ENCODE results near the gene PDE4B. TPM values are rescaled to one million over a fixed set of nuclear protein-coding genes. Genes with fewer than 3 reads are reported as not detected.

Gene PDE4B
- total RNA-seq, 1 donor from 2014 or later: 7.2 TPM

DNA sequence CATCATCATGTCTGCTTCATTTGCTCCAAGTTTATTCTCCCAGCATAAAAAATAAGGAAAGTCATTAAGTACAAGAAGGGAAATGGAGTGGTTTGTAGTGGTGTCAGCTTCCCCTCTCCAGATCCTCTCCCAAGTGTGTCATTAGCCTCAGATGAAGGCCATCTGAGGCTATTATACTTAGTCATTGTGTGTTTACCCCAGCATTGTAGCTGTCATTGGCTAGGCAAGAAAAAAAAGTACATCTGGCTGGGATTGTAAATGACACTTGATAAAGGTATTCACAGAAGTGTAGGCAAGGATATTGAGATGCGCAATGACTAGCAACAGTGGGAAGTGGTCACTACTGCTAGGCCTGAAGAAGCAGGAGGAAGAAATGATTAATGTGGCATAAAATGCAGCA, 424.3 kb downstream of the PDE4B start:
- DNase-seq: no peak
- no peak overlapping the region for H3K27ac Mint-ChIP-seq (ENCODE audit: unreplicated experiment)
- TF ChIP-seq, protein P1, sequence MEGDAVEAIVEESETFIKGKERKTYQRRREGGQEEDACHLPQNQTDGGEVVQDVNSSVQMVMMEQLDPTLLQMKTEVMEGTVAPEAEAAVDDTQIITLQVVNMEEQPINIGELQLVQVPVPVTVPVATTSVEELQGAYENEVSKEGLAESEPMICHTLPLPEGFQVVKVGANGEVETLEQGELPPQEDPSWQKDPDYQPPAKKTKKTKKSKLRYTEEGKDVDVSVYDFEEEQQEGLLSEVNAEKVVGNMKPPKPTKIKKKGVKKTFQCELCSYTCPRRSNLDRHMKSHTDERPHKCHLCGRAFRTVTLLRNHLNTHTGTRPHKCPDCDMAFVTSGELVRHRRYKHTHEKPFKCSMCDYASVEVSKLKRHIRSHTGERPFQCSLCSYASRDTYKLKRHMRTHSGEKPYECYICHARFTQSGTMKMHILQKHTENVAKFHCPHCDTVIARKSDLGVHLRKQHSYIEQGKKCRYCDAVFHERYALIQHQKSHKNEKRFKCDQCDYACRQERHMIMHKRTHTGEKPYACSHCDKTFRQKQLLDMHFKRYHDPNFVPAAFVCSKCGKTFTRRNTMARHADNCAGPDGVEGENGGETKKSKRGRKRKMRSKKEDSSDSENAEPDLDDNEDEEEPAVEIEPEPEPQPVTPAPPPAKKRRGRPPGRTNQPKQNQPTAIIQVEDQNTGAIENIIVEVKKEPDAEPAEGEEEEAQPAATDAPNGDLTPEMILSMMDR (IDR thresholded peaks at IDR 0.05; ENCODE audit: partially characterized antibody, unreplicated experiment): no peak
- no peaks in the 10 kb centered on the region for H3K9me3 Mint-ChIP-seq (ENCODE audit: unreplicated experiment)
- peaks cover 3% of the 10 kb centered on the region for H3K4me1 Mint-ChIP-seq (ENCODE audit: low read depth, unreplicated experiment)
- no peaks in the 10 kb centered on the region for H3K36me3 Mint-ChIP-seq (ENCODE audit: unreplicated experiment)
- H3K4me3 Mint-ChIP-seq (ENCODE audit: unreplicated experiment): no peak overlapping the region
- no peaks in the 10 kb centered on the region for H3K27me3 Mint-ChIP-seq (ENCODE audit: unreplicated experiment)

DNA sequence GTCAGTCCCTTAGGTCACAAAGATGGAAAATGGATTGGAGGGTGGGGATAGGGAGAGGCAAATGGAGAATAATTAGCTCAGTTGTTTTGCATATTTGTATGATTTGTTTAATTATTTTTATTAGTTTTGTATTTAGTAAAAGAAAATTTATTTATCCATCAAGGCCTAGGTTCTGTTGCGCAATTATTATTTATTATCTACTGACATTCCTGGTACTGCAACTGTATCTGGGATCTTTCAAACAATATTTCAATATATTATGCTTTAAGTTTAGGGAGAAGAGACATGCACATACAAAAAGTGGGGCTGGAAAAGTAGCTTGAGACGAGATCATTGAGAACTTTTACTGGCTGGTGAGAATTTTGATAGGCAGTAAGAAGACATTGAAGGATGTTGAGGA, 424.9 kb downstream of the PDE4B start:
- H3K27ac Mint-ChIP-seq (ENCODE audit: unreplicated experiment): no peak overlapping the region
- TF ChIP-seq, protein P1 (IDR thresholded peaks at IDR 0.05; ENCODE audit: partially characterized antibody, unreplicated experiment): no peak
- H3K36me3 Mint-ChIP-seq (ENCODE audit: unreplicated experiment): no peaks in the 10 kb centered on the region
- H3K4me1 Mint-ChIP-seq (ENCODE audit: low read depth, unreplicated experiment): peaks cover 3% of the 10 kb centered on the region
- no peaks in the 10 kb centered on the region for H3K9me3 Mint-ChIP-seq (ENCODE audit: unreplicated experiment)
- DNase-seq: no peak
- no peaks in the 10 kb centered on the region for H3K27me3 Mint-ChIP-seq (ENCODE audit: unreplicated experiment)
- no peak overlapping the region for H3K4me3 Mint-ChIP-seq (ENCODE audit: unreplicated experiment)

DNA sequence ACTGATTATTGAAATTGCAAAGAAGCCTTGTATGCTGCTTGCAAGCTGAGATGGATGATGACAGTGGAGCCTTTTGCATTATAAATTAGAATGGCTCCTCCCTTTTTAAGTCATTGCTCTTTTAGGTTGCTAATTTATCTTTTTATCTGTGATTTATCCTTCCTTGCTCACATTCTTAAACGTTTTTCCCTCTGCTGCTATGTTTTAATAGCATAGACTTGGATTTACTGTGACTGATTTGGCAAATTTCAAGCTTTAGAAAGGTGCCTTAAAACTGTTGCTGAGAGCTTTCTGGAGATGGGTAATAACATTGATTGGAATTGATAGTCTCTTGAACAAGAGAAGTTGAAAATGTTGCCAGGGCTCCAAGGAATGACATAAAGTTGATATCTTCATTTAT, 427.8 kb downstream of the PDE4B start:
- Mint-ChIP-seq H3K4me1 (ENCODE audit: low read depth, unreplicated experiment) (peaks cover 3% of the 10 kb centered on the region), H3K4me3 (ENCODE audit: unreplicated experiment) (no peak overlapping the region), H3K27me3 (ENCODE audit: unreplicated experiment) (no peaks in the 10 kb centered on the region), H3K27ac (ENCODE audit: unreplicated experiment) (no peak overlapping the region), H3K9me3 (ENCODE audit: unreplicated experiment) (no peaks in the 10 kb centered on the region), H3K36me3 (ENCODE audit: unreplicated experiment) (no peaks in the 10 kb centered on the region)
- DNase-seq: no peak
- TF ChIP-seq, protein P1 (IDR thresholded peaks at IDR 0.05; ENCODE audit: partially characterized antibody, unreplicated experiment): no peak

DNA sequence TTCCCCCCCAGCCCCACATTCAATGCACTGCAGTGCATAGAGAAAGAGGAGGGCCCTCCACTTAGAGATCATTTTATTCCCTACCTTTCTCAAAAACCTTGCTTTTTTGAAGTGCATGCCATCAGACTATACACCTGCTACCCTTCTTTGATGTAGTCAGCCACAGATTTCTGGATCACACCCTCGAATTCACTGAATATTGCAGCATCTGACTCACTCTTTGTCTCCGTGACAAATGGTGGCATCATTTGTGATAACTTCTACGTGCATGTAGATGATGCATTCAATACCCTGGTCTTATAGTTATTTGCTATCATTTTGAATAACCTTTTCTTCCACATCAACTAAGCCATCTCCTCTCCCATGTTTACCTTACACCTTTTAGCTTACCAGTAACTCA, 431.0 kb downstream of the PDE4B start:
- no peak overlapping the region for H3K27ac Mint-ChIP-seq (ENCODE audit: unreplicated experiment)
- no peaks in the 10 kb centered on the region for H3K4me1 Mint-ChIP-seq (ENCODE audit: low read depth, unreplicated experiment)
- H3K36me3 Mint-ChIP-seq (ENCODE audit: unreplicated experiment): no peaks in the 10 kb centered on the region
- H3K9me3 Mint-ChIP-seq (ENCODE audit: unreplicated experiment): no peaks in the 10 kb centered on the region
- no peak overlapping the region for H3K4me3 Mint-ChIP-seq (ENCODE audit: unreplicated experiment)
- no peaks in the 10 kb centered on the region for H3K27me3 Mint-ChIP-seq (ENCODE audit: unreplicated experiment)
- DNase-seq: no peak
- TF ChIP-seq, protein P1 (IDR thresholded peaks at IDR 0.05; ENCODE audit: partially characterized antibody, unreplicated experiment): no peak

DNA sequence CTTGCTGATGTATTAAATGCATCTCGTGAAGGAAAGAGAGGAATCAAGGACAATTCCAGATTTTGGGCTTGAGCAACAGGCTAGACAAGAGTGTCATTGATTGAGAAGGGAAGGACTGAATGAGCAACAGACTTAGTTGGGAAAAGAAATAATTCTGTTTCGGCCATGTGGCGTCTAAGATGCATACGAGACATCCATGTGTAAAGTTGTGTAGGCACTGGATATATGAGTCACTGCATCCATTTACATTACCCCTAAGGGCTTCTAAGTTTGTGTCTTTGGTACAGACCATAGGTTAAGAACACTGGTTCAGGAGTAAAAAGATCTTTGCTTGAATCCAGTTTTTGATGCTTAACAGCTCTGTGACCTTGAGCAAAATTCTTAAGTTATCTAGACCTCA, 434.3 kb downstream of the PDE4B start:
- TF ChIP-seq, protein P1 (IDR thresholded peaks at IDR 0.05; ENCODE audit: partially characterized antibody, unreplicated experiment): no peak
- Mint-ChIP-seq H3K4me3 (ENCODE audit: unreplicated experiment) (no peak overlapping the region), H3K9me3 (ENCODE audit: unreplicated experiment) (no peaks in the 10 kb centered on the region), H3K27me3 (ENCODE audit: unreplicated experiment) (no peaks in the 10 kb centered on the region), H3K36me3 (ENCODE audit: unreplicated experiment) (no peaks in the 10 kb centered on the region), H3K27ac (ENCODE audit: unreplicated experiment) (no peak overlapping the region), H3K4me1 (ENCODE audit: low read depth, unreplicated experiment) (no peaks in the 10 kb centered on the region)
- no peak for DNase-seq

Data from glutamatergic neuron (in vitro differentiated cells).